Measurements from ENCODE around the gene CHCHD3. TPM values are rescaled to one million over a fixed set of nuclear protein-coding genes. Genes with fewer than 3 reads are reported as not detected.

Gene CHCHD3
- total and polyA plus RNA-seq, 2 donors from 2014 or later = 53.9 to 77.3 TPM

GRCh38 chr7:133051066-133051465 is 30.8 kb downstream of the CHCHD3 start:
- no peak for FAIRE-seq
- H3K27me3 ChIP-seq (ENCODE audit: control insufficient read depth, insufficient read depth, low read length) = no peaks in the 10 kb centered on the region
- peaks cover 0 to 4% (median 0%) of the 10 kb centered on the region in 3 donors for H3K4me1 ChIP-seq (ENCODE audit: control insufficient read depth in 2 of 3, insufficient read depth in 2 of 3, low read depth in 1 of 3, low read length in 3 of 3)
- peak in 1 of 5 donors; percentile 32 for DNase-seq
- H3K27ac ChIP-seq (ENCODE audit: low read depth in 2 of 2, low read length in 2 of 2) = no peak overlapping the region
- no peaks in the 10 kb centered on the region for H3K9me3 ChIP-seq (ENCODE audit: control insufficient read depth in 2 of 3, insufficient read depth in 1 of 3, low read length in 3 of 3)
- H3K4me3 ChIP-seq (ENCODE audit: low read length in 3 of 3) = no peak overlapping the region
- intact Hi-C loops (cut with DNase I) = no loop called here
- no peak overlapping the region for H3K9ac ChIP-seq (ENCODE audit: low read length in 3 of 3)
- H3K36me3 ChIP-seq (ENCODE audit: control insufficient read depth in 2 of 3, insufficient read depth in 3 of 3, low read length in 3 of 3) = no peaks in the 10 kb centered on the region
- TF ChIP-seq CTCF (IDR thresholded peaks at IDR 0.05; ENCODE audit: borderline replicate concordance, extremely low read depth, insufficient read depth) = no peak

GRCh38 chr7:133050200-133050995 is 31.5 kb downstream of the CHCHD3 start:
- no peak overlapping the region for H3K9ac ChIP-seq (ENCODE audit: low read length in 3 of 3)
- no peak for TF ChIP-seq CTCF (IDR thresholded peaks at IDR 0.05; ENCODE audit: borderline replicate concordance, extremely low read depth, insufficient read depth)
- no peaks in the 10 kb centered on the region for H3K9me3 ChIP-seq (ENCODE audit: control insufficient read depth in 2 of 3, insufficient read depth in 1 of 3, low read length in 3 of 3)
- FAIRE-seq (no peak), DNase-seq (no peak)
- intact Hi-C loops (cut with DNase I) = no loop called here
- H3K36me3 ChIP-seq (ENCODE audit: control insufficient read depth in 2 of 3, insufficient read depth in 3 of 3, low read length in 3 of 3) = no peaks in the 10 kb centered on the region
- peaks cover 0 to 4% (median 0%) of the 10 kb centered on the region in 3 donors for H3K4me1 ChIP-seq (ENCODE audit: control insufficient read depth in 2 of 3, insufficient read depth in 2 of 3, low read depth in 1 of 3, low read length in 3 of 3)
- H3K27ac ChIP-seq (ENCODE audit: low read depth in 2 of 2, low read length in 2 of 2) = no peak overlapping the region
- no peaks in the 10 kb centered on the region for H3K27me3 ChIP-seq (ENCODE audit: control insufficient read depth, insufficient read depth, low read length)
- H3K4me3 ChIP-seq (ENCODE audit: low read length in 3 of 3) = no peak overlapping the region

DNA sequence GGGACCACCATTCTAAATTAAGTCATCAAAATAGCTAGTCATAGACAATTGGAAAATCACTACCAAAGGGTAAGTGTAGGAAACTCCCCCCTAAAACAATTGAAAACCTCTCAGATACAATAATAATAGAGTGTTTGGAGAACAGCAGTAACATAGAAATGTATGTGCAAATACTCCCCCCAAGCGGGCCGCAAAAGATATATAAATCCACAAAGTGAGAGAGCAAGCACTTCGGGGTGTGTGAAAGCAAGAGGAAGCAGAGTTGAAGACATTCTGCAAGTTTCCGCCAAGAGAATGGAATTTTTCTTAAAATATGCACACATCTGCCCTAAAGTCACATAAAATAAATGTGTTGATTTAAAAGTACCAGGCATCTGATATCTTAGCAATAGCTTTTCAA is 33.3 kb downstream of the CHCHD3 start:
- Histone ChIP-seq H3K9ac (ENCODE audit: low read length in 3 of 3) (no peak overlapping the region), H3K27me3 (ENCODE audit: control insufficient read depth, insufficient read depth, low read length) (no peaks in the 10 kb centered on the region), H3K4me1 (ENCODE audit: control insufficient read depth in 2 of 3, insufficient read depth in 2 of 3, low read depth in 1 of 3, low read length in 3 of 3) (peaks cover 0 to 1% (median 0%) of the 10 kb centered on the region in 3 donors), H3K9me3 (ENCODE audit: control insufficient read depth in 2 of 3, insufficient read depth in 1 of 3, low read length in 3 of 3) (no peaks in the 10 kb centered on the region), H3K27ac (ENCODE audit: low read depth in 2 of 2, low read length in 2 of 2) (no peak overlapping the region), H3K36me3 (ENCODE audit: control insufficient read depth in 2 of 3, insufficient read depth in 3 of 3, low read length in 3 of 3) (no peaks in the 10 kb centered on the region), H3K4me3 (ENCODE audit: low read length in 3 of 3) (no peak overlapping the region)
- intact Hi-C loops (cut with DNase I) = no loop called here
- TF ChIP-seq CTCF (IDR thresholded peaks at IDR 0.05; ENCODE audit: borderline replicate concordance, extremely low read depth, insufficient read depth) = no peak
- FAIRE-seq = no peak
- DNase-seq = peak in 1 of 5 donors; percentile 54

Data from kidney (tissue), 14 donors.